Fibroblast of pulmonary artery (primary cell): ENCODE results near the gene KRT72.

Source experiments
- DNase-seq: peaks from one replicate; pipeline ENCODE4 v3.0.0-alpha.2; 2010; ENCODE audit warnings: low read depth
- H3K4me3 ChIP-seq: replicated peaks from 2 replicates; pipeline ENCODE4 v1.5.1; 2011; ENCODE audit warnings: low read depth, mild to moderate bottlenecking, control low read depth, low read length, moderate library complexity
- TF ChIP-seq, protein P1 (sequence below): IDR thresholded peaks from 2 replicates; pipeline ENCODE4 v1.5.1; 2011; ENCODE audit warnings: mild to moderate bottlenecking, control low read depth, low read length, inconsistent platforms; ENCODE audit errors: missing control alignments

Gene KRT72

DNA sequence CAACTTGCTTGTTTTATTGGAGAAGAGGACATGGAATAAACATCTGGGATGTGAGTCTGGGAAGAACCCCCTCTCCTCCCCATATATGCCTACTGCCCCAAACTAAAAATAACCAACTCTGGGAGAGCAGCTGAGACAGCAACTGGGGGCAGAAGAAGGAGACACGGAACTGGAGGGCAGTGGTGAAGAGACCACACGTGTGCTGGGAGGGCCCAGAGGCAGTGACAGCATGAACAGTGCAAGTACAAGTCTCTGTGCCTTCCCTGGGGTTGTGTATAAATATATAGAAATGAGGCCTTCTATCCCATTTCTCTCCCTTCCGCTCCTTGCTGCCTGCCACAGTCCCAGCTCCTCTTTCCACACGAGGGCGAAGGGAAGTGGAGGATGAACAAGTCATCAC, 21.1 kb upstream of the KRT72 start:
- no peak for DNase-seq
- no peak overlapping the region for H3K4me3 ChIP-seq

DNA sequence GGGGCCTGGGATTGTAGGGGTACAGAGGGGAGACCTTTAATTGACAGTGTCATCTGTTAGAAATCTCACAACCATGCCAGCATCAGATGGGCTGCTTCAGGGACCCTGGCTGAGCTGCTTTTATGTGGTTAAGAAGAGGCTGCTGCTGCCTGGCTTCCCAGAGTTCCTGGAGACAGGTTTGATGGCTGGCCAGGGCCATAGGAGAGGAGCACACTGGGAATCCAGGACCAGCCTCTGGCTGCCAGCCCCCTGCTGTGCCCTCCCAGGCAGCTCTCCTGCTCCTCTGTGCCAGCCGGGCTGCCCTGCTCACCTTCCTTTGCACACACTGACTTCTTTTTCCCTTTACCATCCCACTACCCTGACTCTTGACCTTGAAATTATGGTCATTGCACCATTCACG, 17.6 kb upstream of the KRT72 start:
- no peak for DNase-seq
- no peak overlapping the region for H3K4me3 ChIP-seq
- TF ChIP-seq, protein P1, sequence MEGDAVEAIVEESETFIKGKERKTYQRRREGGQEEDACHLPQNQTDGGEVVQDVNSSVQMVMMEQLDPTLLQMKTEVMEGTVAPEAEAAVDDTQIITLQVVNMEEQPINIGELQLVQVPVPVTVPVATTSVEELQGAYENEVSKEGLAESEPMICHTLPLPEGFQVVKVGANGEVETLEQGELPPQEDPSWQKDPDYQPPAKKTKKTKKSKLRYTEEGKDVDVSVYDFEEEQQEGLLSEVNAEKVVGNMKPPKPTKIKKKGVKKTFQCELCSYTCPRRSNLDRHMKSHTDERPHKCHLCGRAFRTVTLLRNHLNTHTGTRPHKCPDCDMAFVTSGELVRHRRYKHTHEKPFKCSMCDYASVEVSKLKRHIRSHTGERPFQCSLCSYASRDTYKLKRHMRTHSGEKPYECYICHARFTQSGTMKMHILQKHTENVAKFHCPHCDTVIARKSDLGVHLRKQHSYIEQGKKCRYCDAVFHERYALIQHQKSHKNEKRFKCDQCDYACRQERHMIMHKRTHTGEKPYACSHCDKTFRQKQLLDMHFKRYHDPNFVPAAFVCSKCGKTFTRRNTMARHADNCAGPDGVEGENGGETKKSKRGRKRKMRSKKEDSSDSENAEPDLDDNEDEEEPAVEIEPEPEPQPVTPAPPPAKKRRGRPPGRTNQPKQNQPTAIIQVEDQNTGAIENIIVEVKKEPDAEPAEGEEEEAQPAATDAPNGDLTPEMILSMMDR, result no peak

More for the DNA sequence above, 21.1 kb upstream of the KRT72 start:
- TF ChIP-seq, protein P1, result no peak

GRCh38 chr12:52618216-52618615, 17.0 kb upstream of the KRT72 start, which contains the start of gene KRT73:
KRT73 (minus strand) TSS chr12:52618559; CDS start chr12:52618524, 35 bp downstream.
- no peak within 1 kb of the TSS for H3K4me3 ChIP-seq
- no peak for DNase-seq
- TF ChIP-seq, protein P1, result no peak

DNA sequence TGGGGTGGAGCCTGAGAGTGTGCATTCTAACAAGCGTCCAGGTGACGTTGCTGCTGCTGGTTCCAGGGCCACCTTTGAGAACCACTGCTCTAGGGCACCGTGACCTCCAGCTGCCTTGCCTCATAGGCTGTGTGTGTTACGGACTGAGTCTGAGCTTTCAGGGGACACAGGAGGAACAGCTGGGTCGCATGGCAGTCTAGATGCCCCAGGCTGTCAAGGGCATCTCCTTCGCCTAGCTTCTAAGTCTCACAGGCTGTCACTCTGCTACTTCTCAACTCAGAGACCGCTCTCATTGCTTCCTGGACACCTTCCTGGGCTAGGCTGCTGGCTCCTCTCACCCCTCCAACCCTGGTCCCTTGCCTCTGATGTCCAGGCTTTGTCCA, 16.1 kb upstream of the KRT72 start:
- H3K4me3 ChIP-seq, result no peak overlapping the region
- TF ChIP-seq, protein P1, result no peak
- no peak for DNase-seq

DNA sequence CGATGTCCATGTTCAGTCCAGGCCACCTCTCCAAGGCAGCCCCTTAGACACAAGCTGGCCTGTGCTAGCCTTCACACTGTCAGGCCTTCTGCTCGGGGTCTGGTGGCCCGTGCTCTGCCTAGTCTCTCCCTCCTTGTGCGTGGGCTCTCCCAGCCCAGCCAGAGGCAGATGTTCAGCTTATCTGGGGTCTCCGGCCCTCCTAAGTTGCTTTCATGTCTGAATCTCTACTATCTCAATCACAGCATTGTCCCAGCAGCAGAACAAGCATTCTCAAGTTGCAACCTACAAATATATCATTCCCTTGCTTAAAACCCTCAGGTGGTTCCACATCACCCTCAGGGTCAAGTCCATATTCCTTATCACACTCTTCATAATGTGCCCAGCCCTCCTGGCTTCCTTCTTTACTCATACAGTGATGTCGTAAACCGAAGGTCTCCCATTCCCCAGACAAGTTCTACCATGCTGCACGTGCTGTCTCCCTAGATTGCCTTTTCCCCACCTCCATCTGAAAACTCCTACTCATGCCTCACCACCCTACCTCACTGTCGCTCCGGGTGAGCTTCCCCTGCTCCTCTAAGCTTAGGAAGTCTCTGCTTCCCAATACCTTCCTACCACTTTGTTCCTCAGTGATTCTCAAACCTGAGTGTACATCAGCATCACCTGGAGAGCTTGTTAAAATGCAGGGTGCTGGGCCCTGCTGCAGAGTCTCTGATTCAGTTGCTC, 15.6 kb upstream of the KRT72 start:
- DNase-seq, result no peak
- no peak overlapping the region for H3K4me3 ChIP-seq
- TF ChIP-seq, protein P1, result no peak

DNA sequence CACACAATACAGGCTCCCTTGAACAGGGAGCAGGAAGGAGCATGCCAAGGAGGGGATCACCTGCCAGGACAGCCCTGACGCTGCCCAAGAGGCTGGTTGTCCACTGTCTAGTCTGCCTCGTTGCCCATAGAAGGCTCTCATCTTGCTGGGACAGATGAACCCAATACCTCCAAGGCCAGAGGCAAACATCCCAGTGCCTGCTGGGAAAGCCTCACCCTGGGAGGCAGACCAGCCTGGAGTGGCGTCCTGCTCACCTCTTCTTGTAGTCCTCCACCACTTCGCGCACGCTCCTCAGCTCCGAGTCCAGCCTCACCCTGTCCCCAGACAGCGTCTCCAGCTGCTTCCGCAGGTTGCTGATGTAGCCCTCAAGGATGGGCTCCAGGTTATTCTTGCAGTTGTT, 14.6 kb upstream of the KRT72 start:
- no peak overlapping the region for H3K4me3 ChIP-seq
- TF ChIP-seq, protein P1, result no peak
- DNase-seq, result no peak

GRCh38 chr12:52615208-52615868, 14.1 kb upstream of the KRT72 start:
- DNase-seq, result no peak
- TF ChIP-seq, protein P1, result no peak
- no peak overlapping the region for H3K4me3 ChIP-seq
